Activated CD4-positive, alpha-beta memory T cell treated with anti-CD3 and anti-CD28 coated beads, Interleukin-2, amount 10 ng/mL, durations not matched to agents 7 days and 5 days (primary cell): Measurements from ENCODE around the gene C11orf42. TPM values are rescaled to one million over a fixed set of nuclear protein-coding genes. Genes with fewer than 3 reads are reported as not detected.
A peak's percentile ranks its signal among the peaks of the same experiment; 100 is the strongest.
"Not testable (repeated sequence)": the region's sequence is repeated elsewhere in the genome, so short reads cannot be mapped to it uniquely, and the experiment has no call there.

Source experiments
- CTCF ChIA-PET: fragments of 350-600 bp; sonication (Branson Sonifier 250); formaldehyde crosslinking; loops from one replicate; lab custom pipeline; 2021; ENCODE audit warnings: antibody characterized with exemption, inconsistent platforms; lab: Charles Lee
- POLR2A ChIA-PET: fragments of 350-600 bp; sonication (Branson Sonifier 250); formaldehyde crosslinking; loops from one replicate; lab custom pipeline; 2021; ENCODE audit warnings: antibody characterized with exemption; lab: Charles Lee
- DNase-seq: peaks from one replicate; pipeline ENCODE4 v3.0.0-alpha.2; 2020
- H3K27ac Mint-ChIP-seq: one replicate; pipeline ENCODE4 v1.8.0; 2021; ENCODE audit warnings: mild to moderate bottlenecking, mixed read lengths
- H3K27me3 Mint-ChIP-seq: one replicate; pipeline ENCODE4 v1.8.0; 2021; ENCODE audit warnings: mixed read lengths
- H3K36me3 Mint-ChIP-seq: one replicate; pipeline ENCODE4 v1.8.0; 2021; ENCODE audit warnings: low read depth, mixed read lengths
- H3K4me1 Mint-ChIP-seq: one replicate; pipeline ENCODE4 v1.8.0; 2021; ENCODE audit warnings: mixed read lengths
- H3K4me3 Mint-ChIP-seq: one replicate; pipeline ENCODE4 v1.8.0; 2021; ENCODE audit warnings: mild to moderate bottlenecking, mixed read lengths
- H3K9me3 Mint-ChIP-seq: one replicate; pipeline ENCODE4 v1.8.0; 2021; ENCODE audit warnings: mixed read lengths
- total RNA-seq, 2 experiments: library from RNA; stranded (reverse); gene quantifications; one replicate each; pipeline ENCODE4 v1.2.3, GENCODE V29; 2021

The C11orf42 gene
- total RNA-seq, 2 experiments from 2014 or later = not detected

DNA sequence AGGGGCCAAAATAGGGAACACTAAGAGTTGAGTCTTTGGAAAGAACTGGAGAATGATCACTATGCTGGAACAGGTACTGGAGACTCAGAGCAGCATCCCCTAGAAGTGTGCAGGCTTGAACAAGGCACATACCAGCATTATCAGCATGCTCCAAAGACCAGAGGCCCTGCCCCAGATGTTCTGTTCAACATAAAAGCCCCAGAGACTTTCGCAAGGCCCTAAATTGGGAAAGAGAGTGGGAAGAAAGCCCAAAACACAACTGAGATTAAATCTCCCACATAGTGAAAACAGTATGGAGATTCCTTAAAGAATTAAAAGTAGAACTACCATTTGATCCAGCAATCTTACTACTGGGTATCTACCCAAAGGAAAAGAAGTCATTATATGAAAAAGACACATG is 42.9 kb downstream of the C11orf42 start:
- POLR2A ChIA-PET = no interaction called here
- Mint-ChIP-seq H3K36me3 (no peaks in the 10 kb centered on the region), H3K27me3 (peaks cover 10% of the 10 kb centered on the region), H3K27ac (no peak overlapping the region), H3K4me3 (no peak overlapping the region), H3K9me3 (no peaks in the 10 kb centered on the region), H3K4me1 (no peaks in the 10 kb centered on the region)
- no peak for DNase-seq
- CTCF ChIA-PET = interaction anchor here (5.0 kb wide), 1 partner anchor 114 kb away, joined by 64 read pairs; no protein-coding TSS in a partner anchor

DNA sequence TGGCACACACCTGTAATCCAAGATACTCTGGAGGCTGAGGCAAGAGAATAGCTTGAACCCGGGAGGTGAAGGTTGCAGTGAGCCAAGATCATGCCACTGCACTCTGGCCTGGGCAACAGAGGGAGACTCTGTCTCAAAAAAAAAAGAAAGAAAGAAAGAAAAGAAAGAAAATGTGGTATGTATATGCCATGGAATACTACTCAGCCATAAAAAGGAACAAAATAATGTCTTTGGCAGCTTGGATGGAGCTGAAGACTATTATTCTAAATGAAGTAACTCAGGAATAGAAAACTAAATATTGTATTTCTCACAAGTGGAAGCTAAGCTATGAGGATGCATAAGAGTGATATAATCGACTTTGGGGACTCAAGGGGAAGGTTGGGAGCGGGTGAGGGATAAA is 43.5 kb downstream of the C11orf42 start:
- H3K4me3 Mint-ChIP-seq, POLR2A ChIA-PET, H3K36me3 Mint-ChIP-seq, H3K27me3 Mint-ChIP-seq, H3K9me3 Mint-ChIP-seq, DNase-seq, H3K27ac Mint-ChIP-seq, H3K4me1 Mint-ChIP-seq: not testable (repeated sequence)
- CTCF ChIA-PET = interaction anchor here (4.7 to 6.7 kb wide), 3 partner anchors 11 to 113 kb away, joined by 23 to 117 read pairs (median 64); partner anchors contain the start of gene CNGA4

DNA sequence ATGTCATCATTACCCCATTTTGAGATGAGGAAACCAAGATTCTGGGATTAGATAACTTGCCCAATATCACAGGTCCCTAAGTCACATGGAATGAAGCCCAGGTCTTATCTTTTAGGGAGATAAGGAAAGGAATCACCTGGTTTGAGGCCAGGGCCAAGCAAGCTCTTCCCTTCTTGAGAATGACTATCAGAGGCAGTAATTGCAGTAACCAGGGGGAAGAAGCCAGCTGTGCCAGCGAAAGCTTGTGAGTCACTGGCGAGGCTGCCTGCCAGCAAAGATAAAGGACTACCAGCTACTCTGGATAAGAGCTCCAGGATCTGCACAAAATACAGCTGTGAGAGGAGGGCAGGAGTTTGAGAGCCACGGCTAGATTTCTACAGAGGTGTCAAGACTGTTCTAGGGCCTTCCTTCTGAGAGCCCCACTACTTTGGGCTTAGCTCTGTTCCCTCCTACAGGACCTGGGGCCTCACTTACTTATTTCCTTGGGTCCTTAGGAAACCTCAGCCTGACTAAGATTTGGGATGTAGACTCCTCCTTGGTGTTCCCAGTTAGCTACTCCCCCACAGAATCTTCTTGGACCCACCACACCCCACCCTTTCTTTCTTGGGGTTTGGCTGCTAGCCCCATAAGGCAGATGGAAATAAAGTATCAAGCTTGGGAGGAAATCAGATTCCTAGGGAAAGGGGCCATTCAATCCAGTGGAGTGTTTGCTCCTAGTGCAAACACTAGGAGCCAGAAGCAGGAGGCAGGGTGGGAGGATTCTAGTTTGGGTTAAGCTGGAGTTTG is 44.6 kb downstream of the C11orf42 start:
- no peaks in the 10 kb centered on the region for H3K36me3 Mint-ChIP-seq
- no peak overlapping the region for H3K4me3 Mint-ChIP-seq
- CTCF ChIA-PET = interaction anchor here (0.7 to 6.7 kb wide), 14 partner anchors 11 to 227 kb away, joined by 3 to 117 read pairs (median 6); partner anchors contain the start of genes CAVIN3, CCKBR and CNGA4
- no peak for DNase-seq
- no peaks in the 10 kb centered on the region for H3K4me1 Mint-ChIP-seq
- H3K27ac Mint-ChIP-seq = no peak overlapping the region
- no peaks in the 10 kb centered on the region for H3K9me3 Mint-ChIP-seq
- peaks cover 8% of the 10 kb centered on the region for H3K27me3 Mint-ChIP-seq
- POLR2A ChIA-PET = no interaction called here

DNA sequence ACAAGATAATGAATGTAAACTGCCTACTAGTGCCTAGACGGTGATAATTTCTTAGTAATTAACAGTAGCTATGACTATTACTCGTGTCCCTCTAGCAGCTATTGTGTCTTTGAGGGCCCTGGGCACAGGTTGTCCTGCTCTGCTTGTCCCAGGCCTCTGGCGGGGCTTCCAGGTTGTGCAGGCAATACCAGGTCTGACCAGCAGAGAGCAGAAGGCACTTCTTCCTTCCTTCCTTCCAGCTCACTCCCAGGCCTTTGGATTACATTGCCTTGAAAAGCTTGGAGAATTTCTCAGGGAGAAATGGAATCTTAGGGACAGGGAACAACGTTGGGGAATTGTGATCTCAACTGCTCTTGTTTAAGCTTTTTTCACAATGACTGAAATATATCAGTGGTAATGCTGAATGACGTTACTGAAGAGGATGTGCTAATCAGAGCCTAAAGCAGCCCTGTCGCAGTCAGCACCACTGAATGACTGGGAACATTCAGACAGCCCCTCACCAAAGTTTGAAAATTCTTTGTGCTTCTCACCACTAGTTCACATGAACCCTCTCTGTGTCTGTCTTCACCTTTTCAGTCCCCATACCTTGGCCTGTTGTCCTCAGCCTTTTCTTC is 45.9 kb downstream of the C11orf42 start:
- Mint-ChIP-seq H3K36me3 (no peaks in the 10 kb centered on the region), H3K4me3 (no peak overlapping the region), H3K4me1 (no peaks in the 10 kb centered on the region), H3K9me3 (no peaks in the 10 kb centered on the region), H3K27ac (no peak overlapping the region), H3K27me3 (peaks cover 4% of the 10 kb centered on the region)
- ChIA-PET CTCF (interaction anchor here (0.6 to 6.7 kb wide), 29 partner anchors 9 to 461 kb away, joined by 3 to 117 read pairs (median 4); partner anchors contain the start of genes APBB1, CAVIN3, CCKBR and CNGA4), POLR2A (interaction anchor here (0.5 to 1.3 kb wide), 2 partner anchors 36 to 109 kb away, joined by 3 read pairs; no protein-coding TSS in a partner anchor)
- peak; percentile 64 for DNase-seq

DNA sequence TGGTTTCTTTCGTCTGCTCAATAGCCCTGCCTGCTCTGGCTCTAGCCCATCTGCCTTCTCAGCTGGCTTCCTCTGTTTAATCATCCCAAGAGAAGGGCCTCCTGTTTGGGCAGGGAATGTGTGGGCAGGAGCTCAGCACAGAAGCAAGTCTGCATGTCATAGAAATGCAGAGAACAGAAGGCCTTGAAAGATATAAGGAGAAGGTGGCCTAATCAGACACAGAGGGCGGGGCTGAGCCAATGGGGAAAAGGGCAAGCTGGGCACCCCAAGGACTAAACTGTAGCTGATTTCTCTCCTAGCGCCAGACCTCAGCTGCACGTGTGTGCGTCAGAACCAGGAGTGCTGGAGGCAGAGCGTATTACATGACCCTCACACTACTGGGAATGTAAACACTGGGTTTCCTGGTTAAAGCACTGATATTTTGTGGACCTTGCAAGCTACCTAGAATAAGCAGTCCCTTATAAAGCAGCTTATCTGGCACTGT is 46.7 kb downstream of the C11orf42 start:
- H3K27me3 Mint-ChIP-seq = peaks cover 4% of the 10 kb centered on the region
- no peak overlapping the region for H3K27ac Mint-ChIP-seq
- CTCF ChIA-PET = interaction anchor here (0.6 to 6.7 kb wide), 14 partner anchors 8 to 167 kb away, joined by 3 to 117 read pairs (median 6); partner anchors contain the start of genes APBB1, CCKBR, CNGA4 and FHIP1B
- H3K4me3 Mint-ChIP-seq = no peak overlapping the region
- POLR2A ChIA-PET = interaction anchor here (1.3 kb wide), 1 partner anchor 109 kb away, joined by 3 read pairs; no protein-coding TSS in a partner anchor
- no peaks in the 10 kb centered on the region for H3K36me3 Mint-ChIP-seq
- no peaks in the 10 kb centered on the region for H3K9me3 Mint-ChIP-seq
- no peaks in the 10 kb centered on the region for H3K4me1 Mint-ChIP-seq
- no peak for DNase-seq

DNA sequence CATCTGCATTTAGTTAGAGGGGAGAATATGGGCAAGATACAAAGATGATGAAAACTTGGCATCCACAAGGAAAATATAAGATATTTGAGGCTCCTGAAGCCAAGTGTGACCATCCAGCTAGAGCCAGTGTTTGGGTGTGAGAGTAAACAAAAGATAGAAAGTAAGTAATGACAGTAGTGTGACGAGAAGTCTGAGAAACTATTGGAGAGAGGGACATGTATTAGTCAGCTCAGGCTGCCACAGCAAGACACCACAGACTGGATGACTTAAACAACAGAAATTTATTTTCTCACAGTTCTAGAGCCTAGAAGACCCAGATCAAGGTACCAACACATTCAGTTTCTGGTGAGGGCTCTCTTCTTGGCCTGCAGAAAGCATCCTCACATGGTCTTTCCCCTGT is 47.8 kb downstream of the C11orf42 start:
- DNase-seq = no peak
- Mint-ChIP-seq H3K27ac (no peak overlapping the region), H3K4me1 (no peaks in the 10 kb centered on the region), H3K27me3 (no peaks in the 10 kb centered on the region), H3K9me3 (no peaks in the 10 kb centered on the region), H3K4me3 (no peak overlapping the region), H3K36me3 (no peaks in the 10 kb centered on the region)
- ChIA-PET CTCF (interaction anchor here (1.2 to 6.7 kb wide), 4 partner anchors 15 to 109 kb away, joined by 3 to 117 read pairs (median 44); partner anchors contain the start of gene CNGA4), POLR2A (no interaction called here)

DNA sequence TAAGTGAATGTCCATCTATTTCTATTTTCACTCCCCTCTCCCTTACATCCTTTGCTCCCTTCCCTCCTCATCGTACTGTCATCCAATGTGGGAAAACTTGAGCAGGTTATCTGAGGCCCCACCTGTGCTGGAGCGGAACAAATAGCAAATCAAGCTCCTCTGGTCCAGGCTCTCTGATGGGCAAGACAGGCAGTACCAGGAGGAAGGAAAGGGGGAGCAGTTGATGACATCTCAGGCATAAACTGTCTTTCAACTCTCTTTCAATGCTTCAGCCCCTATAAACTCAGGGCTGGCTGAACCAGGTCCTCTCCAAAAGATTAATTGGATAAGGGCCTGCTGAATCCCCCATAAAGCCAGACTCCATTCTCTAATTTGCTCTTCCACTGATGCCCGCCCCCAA is 52.8 kb downstream of the C11orf42 start:
- POLR2A ChIA-PET = no interaction called here
- Mint-ChIP-seq H3K27me3 (no peaks in the 10 kb centered on the region), H3K4me3 (no peak overlapping the region), H3K9me3 (no peaks in the 10 kb centered on the region), H3K36me3 (no peaks in the 10 kb centered on the region), H3K4me1 (peaks cover 3% of the 10 kb centered on the region), H3K27ac (no peak overlapping the region)
- no peak for DNase-seq
- CTCF ChIA-PET = interaction anchor here (1.1 to 1.7 kb wide), 3 partner anchors 16 to 105 kb away, joined by 3 to 4 read pairs (median 3); no protein-coding TSS in a partner anchor

DNA sequence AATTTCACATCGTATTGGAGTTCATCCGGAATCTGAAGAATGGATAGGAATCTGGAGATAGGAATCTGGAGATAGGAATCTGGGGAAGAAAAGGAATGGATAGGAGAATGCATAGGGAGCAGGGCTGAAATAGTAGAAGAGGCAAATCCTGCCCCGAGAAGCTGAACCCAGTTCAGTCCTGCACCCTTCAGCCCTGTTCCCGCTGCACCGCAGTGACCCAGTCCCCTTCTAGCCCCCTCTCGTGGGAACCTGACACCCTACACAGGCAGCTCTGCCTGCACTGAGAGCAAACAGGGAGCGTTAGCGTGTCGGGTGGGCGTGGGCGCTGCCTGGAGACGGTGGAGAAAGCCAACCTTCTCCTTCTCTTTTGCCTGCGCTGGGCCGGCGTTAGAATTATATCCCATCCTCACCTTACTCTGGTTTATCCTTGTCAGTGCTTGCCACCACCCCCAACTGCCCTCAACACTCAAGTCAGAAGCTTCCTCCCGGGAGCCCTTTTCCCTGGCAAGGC is 53.3 kb downstream of the C11orf42 start:
- H3K4me1 Mint-ChIP-seq = peaks cover 3% of the 10 kb centered on the region
- ChIA-PET CTCF (interaction anchor here (1.1 to 3.1 kb wide), 4 partner anchors 16 to 104 kb away, joined by 3 to 12 read pairs (median 4); no protein-coding TSS in a partner anchor), POLR2A (no interaction called here)
- H3K9me3 Mint-ChIP-seq = no peaks in the 10 kb centered on the region
- no peak overlapping the region for H3K4me3 Mint-ChIP-seq
- H3K27ac Mint-ChIP-seq = no peak overlapping the region
- no peak for DNase-seq
- no peaks in the 10 kb centered on the region for H3K27me3 Mint-ChIP-seq
- H3K36me3 Mint-ChIP-seq = no peaks in the 10 kb centered on the region

DNA sequence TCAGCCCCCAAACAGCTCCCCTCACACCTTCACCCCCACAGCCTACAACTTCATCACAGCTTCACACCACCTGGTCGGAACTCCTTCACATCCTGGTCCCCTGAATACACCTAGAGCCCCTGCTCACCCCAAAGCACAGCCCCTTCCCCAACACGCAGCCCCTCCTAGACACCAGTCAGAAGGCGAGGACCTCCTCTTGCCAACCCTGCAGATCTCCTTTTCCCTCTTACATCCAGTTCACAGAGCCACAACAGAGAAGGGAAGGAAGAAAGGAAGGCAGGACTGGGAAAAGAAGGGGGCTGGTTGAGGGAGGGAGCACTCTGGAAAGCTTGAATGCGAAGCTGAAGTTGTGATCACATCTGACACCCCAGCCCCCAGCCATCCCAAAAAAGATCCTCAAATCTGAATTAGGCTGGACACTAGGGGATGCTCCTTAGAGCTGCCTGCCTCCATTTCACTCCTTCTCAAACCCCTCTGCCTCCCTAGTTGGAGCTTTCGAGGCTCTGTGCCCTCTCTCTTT is 54.9 kb downstream of the C11orf42 start:
- peaks cover 3% of the 10 kb centered on the region for H3K4me1 Mint-ChIP-seq
- no peak overlapping the region for H3K27ac Mint-ChIP-seq
- DNase-seq = no peak
- no peak overlapping the region for H3K4me3 Mint-ChIP-seq
- H3K9me3 Mint-ChIP-seq = no peaks in the 10 kb centered on the region
- ChIA-PET POLR2A (interaction anchor here (2.2 kb wide), 1 partner anchor 59 kb away, joined by 5 read pairs; the partner anchor contains the start of gene CAVIN3), CTCF (interaction anchor here (0.9 to 3.1 kb wide), 4 partner anchors 9 to 103 kb away, joined by 3 to 21 read pairs (median 10); no protein-coding TSS in a partner anchor)
- H3K27me3 Mint-ChIP-seq = peaks cover 4% of the 10 kb centered on the region
- no peaks in the 10 kb centered on the region for H3K36me3 Mint-ChIP-seq

Other genes starting within 250 kb of the C11orf42 start
- not detected for gene OR56A5, start 237.1 kb upstream of the C11orf42 start, total RNA-seq
- gene OR52L1, start 218.6 kb upstream of the C11orf42 start, total RNA-seq = not detected
- gene OR56A4, start 198.6 kb upstream of the C11orf42 start, total RNA-seq = under 1 TPM in 1 of 2 experiments, not detected in 1; 0.05 TPM
- gene OR56A1, start 174.8 kb upstream of the C11orf42 start, total RNA-seq = not detected
- not detected for gene OR56B4, start 97.9 kb upstream of the C11orf42 start, total RNA-seq
- gene OR52B2, start 35.2 kb upstream of the C11orf42 start, total RNA-seq = not detected
- not detected for gene OR52W1, start 6.3 kb upstream of the C11orf42 start, total RNA-seq
- 10 to 100 TPM; 19.1 to 19.2 TPM for gene FHIP1B, start 29.1 kb downstream of the C11orf42 start, total RNA-seq
- under 1 TPM; 0.20 to 0.30 TPM for gene CNGA4, start 33.5 kb downstream of the C11orf42 start, total RNA-seq
- not detected for gene CCKBR, start 54.3 kb downstream of the C11orf42 start, total RNA-seq
- 10 to 100 TPM; 12.1 to 13.2 TPM for gene CAVIN3, start 114.9 kb downstream of the C11orf42 start, total RNA-seq
- 10 to 100 TPM; 55.1 to 58.5 TPM for gene SMPD1, start 184.9 kb downstream of the C11orf42 start, total RNA-seq
- gene APBB1, start 213.5 kb downstream of the C11orf42 start, total RNA-seq = 10 to 100 TPM; 56.0 to 57.6 TPM
- under 1 TPM in 1 of 2 experiments, not detected in 1; 0.18 TPM for gene HPX, start 235.4 kb downstream of the C11orf42 start, total RNA-seq